GM12801 (cell line): ENCODE measurements around the gene TBCD.

ENCODE experiments used
- TF ChIP-seq, protein P1 (sequence below): IDR thresholded peaks from one replicate; pipeline ENCODE4 v1.5.1; 2011; ENCODE audit warnings: control low read depth; ENCODE audit not compliant: insufficient read length; ENCODE audit errors: extremely low read depth

The TBCD gene

DNA sequence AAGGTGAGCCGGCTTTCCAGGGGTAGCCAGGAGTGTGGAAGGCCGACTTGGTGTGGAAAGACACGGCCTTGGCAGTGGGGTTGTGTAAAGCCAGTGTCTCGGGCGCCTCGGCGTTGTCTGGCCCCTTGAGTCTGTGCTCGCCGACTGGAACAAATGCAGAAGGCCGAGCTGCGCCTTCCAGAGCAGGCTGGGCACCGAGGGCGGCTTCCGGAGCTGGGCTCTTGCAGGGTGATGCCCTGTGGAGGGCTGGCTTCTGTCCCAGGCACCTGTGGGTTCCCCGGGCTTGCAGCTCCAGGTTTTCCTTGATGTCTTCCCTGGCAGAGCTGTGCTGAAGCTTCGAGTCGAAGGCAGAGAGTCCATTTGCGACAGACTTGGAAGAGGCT is 79.9 kb downstream of the TBCD start:
- TF ChIP-seq, protein P1, sequence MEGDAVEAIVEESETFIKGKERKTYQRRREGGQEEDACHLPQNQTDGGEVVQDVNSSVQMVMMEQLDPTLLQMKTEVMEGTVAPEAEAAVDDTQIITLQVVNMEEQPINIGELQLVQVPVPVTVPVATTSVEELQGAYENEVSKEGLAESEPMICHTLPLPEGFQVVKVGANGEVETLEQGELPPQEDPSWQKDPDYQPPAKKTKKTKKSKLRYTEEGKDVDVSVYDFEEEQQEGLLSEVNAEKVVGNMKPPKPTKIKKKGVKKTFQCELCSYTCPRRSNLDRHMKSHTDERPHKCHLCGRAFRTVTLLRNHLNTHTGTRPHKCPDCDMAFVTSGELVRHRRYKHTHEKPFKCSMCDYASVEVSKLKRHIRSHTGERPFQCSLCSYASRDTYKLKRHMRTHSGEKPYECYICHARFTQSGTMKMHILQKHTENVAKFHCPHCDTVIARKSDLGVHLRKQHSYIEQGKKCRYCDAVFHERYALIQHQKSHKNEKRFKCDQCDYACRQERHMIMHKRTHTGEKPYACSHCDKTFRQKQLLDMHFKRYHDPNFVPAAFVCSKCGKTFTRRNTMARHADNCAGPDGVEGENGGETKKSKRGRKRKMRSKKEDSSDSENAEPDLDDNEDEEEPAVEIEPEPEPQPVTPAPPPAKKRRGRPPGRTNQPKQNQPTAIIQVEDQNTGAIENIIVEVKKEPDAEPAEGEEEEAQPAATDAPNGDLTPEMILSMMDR = no peak

- TF ChIP-seq, protein P1 = no peak
These were observed 80.5 kb downstream of the TBCD start for GRCh38 chr17:82832411-82832810.

GRCh38 chr17:82832881-82833475 is 81.1 kb downstream of the TBCD start:
- TF ChIP-seq, protein P1 = no peak

- TF ChIP-seq, protein P1 = no peak
These were observed 83.3 kb downstream of the TBCD start for GRCh38 chr17:82835122-82835521.

- TF ChIP-seq, protein P1 = no peak
These were observed 84.1 kb downstream of the TBCD start for GRCh38 chr17:82835766-82836512.

DNA sequence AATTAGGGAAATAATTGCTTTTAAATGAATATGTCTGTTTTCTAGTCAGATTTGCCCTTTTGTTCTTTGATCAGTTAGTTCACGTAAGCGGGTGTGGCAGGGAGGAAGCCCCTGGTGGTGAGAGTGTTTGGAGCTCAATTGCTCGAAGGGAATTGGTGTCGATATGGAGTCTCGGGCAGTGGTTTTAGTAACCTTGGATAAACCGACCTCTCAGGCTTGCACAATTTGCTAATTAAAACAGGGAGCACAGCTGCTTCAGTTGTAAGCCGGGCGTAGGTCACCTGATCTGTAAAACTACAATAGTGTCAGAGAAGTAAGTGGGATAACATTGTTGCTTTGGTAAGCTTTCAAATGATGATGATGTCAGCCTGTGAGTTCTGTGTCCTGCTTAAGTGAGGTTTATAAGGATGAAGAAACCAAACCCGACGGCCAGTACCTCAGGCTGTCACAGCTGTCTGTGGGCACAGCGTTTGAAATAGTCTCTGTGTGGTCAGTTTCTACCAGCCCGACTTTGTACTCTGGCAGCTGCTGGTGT is 85.0 kb downstream of the TBCD start:
- TF ChIP-seq, protein P1 = no peak

DNA sequence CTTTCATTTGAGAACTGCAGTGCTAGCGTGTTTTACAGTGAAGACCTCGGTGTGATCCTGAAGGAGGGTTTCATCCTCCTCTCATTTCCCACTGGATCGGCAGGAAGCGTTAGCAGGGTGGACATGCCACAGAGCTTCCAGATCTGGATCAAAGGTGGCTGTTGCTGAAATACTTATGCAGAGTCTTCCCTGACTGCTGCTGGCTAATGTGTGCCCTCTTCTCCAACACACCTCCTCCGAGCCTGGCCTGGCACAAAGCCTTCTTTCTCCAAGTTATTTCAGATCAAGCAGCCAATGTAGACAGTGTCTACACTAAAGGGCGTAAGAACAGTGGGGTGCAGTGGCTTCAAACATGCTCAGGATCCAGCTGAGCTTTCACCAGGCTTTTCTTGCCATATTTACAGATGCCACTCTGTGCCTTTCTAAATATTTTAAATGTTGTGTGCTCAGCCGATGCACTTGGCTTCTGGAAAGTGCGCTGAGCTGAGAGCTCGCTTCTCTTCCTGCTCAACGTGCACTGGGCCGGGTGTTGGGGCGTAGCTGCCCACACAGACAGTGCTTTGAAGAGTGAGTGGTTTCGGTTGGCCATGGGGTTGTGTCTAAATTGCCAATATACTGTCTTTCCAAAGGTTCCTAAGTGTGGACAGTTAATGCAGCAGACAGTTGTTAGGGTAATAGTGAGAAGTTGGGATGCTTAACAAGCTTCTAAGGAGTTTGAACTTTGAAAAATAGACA is 85.9 kb downstream of the TBCD start:
- TF ChIP-seq, protein P1 = no peak
